GM12872 (cell line): ENCODE measurements around the gene SDHA.

Experiments
- CTCF ChIP-seq: IDR thresholded peaks from 3 replicates; pipeline ENCODE4 v1.5.1; 2011; ENCODE audit warnings: low read depth, mild to moderate bottlenecking, low read length, moderate library complexity; ENCODE audit not compliant: insufficient read depth

Gene SDHA

DNA sequence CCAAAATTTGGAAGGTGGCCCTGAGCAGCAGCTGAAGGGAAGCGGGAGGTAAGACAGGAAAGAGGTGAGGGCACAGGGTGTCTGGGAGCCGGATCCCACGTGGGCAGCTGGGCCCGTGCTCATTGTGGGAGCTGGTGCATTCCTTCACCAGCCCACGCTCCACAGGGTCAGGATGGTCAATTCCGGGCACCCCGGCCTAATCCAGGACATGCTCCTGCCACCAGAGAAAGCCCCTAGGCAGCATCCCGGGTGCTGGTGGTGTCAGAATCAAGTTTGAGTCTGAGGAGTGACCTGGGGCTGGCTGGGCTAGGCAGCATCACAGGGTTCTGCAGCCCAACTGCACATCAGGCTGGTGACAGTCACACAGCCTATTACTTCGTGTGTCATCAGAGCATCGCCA is 46.2 kb downstream of the SDHA start:
- TF ChIP-seq CTCF: no peak

GRCh38 chr5:267716-268115 is 49.6 kb downstream of the SDHA start:
- TF ChIP-seq CTCF: no peak

DNA sequence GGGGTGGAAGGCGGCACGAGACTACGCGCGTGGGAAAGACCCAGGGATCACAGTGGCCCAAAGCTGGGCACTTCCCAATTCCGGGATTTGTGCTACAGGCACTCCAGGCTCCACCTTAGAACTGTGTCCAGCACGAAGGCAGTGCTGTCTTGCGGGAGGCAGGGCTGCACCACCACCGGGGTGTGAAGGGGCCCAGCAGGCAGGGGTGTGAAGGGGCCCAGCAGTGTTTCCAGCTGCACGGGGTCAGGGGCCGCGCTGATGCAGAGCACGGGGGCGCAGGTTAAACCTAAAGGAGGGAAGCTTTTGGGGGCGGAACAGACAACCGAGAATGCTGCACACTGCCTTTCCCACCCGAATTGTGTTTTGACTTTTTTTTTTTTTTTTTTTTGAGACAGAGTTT is 52.2 kb downstream of the SDHA start:
- TF ChIP-seq CTCF: no peak

DNA sequence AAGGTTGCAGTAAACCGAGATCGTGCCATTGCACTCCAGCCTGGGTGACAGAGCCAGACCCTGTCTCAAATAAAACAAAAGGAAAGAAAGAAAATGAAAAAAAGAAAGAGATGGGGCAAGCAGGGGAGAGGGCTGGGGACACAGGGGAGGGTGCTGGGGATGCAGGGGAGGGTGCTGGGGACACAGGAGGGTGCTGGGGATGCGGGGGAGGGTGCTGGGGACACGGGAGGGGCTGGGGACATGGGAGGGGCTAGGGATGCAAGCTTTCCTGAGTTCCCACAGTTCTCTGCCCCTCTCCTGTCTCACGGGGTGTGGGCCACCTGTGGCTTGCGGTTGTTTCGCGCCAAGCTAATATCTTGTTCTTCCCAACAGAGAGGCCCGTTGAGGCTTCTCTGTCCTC is 60.5 kb downstream of the SDHA start:
- TF ChIP-seq CTCF: no peak

DNA sequence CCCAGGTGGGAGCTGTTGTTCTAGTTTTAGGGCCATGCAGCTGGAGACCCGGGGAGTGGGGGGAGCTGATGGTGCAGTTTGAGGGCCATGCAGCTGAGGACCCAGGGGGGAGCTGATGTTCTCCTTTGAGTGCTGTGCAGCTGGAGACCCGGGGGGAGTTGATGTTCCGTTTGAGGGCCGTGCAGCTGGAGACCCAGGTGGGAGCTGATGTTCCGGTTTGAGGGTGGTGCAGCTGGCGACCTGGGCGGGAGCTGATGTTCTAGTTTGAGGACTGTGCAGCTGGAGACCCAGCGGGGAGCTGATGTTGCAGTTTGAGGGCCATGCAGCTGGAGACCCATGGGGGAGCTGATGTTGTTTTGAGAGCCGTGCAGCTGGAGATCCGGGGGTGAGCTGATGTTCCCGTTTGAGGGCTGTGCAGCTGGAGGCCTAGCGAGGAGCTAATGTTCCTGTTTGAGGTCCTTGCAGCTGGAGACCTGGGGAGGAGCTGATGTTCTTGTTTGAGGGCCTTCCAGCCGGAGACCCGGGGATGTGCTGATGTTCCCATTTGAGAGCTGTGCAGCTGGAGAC is 68.0 kb downstream of the SDHA start:
- TF ChIP-seq CTCF: no peak

- no peak for TF ChIP-seq CTCF
Measured at GRCh38 chr5:298737-299125, 80.6 kb downstream of the SDHA start.

DNA sequence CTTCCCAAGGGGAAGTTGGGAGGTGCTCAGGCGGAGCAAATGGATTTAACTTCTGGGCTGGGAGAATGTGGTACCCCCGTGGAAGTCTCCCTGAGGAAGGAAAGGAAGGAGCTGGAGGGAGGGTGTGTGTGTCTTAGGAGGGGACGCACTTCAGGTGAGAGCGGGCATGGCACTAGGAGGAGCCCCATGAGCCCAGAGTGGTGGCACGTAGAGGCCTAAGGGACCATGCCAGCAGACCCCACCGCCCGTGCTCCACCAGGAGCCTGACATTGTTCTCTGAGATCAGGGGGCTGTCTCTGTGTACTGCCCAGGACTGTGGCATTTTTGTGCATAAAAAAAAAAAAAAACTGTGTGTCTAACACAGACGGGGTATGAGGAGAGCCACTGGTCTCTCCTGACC is 84.8 kb downstream of the SDHA start:
- no peak for TF ChIP-seq CTCF

GRCh38 chr5:305050-305449 is 86.9 kb downstream of the SDHA start:
- TF ChIP-seq CTCF: no peak
